HG03196 (cell line): ENCODE data around the gene PHC1.
A peak's percentile ranks its signal among the peaks of the same experiment; 100 is the strongest.
"Not testable (repeated sequence)": the region's sequence is repeated elsewhere in the genome, so short reads cannot be mapped to it uniquely, and the experiment has no call there.

Source experiments
- ATAC-seq: cut with Tn5 transposase; IDR thresholded peaks from one replicate; pipeline ENCODE4 v1.9.1; 2021; ENCODE audit not compliant: unreplicated experiment

PHC1 gene

GRCh38 chr12:8914033-8914715 is at the start of gene PHC1:
Gene PHC1, plus strand, starts transcription at chr12:8914509. Its CDS starts 3,169 bp downstream, at chr12:8917678.
- peak; percentile 53 for ATAC-seq

GRCh38 chr12:8866429-8866828 is 47.9 kb upstream of the PHC1 start:
- no peak for ATAC-seq

GRCh38 chr12:8867009-8867408 is 47.3 kb upstream of the PHC1 start:
- no peak for ATAC-seq

GRCh38 chr12:8867786-8868185 is 46.5 kb upstream of the PHC1 start:
- no peak for ATAC-seq

- ATAC-seq = no peak
Observed at GRCh38 chr12:8870586-8870985, 43.7 kb upstream of the PHC1 start.

- ATAC-seq = no peak
Observed at GRCh38 chr12:8871068-8871467, 43.2 kb upstream of the PHC1 start.

- ATAC-seq = no peak
Observed at GRCh38 chr12:8876887-8877286, 37.4 kb upstream of the PHC1 start.

- ATAC-seq = no peak
Observed at GRCh38 chr12:8886502-8887284, 27.6 kb upstream of the PHC1 start.

- ATAC-seq = no peak
Observed at GRCh38 chr12:8887285-8887715, 27.0 kb upstream of the PHC1 start.

- no peak for ATAC-seq
Observed at GRCh38 chr12:8890313-8891085, 23.8 kb upstream of the PHC1 start.

GRCh38 chr12:8891976-8892375 is 22.3 kb upstream of the PHC1 start:
- no peak for ATAC-seq

GRCh38 chr12:8894378-8894777 is 19.9 kb upstream of the PHC1 start:
- no peak for ATAC-seq

- no peak for ATAC-seq
Observed at GRCh38 chr12:8894986-8895385, 19.3 kb upstream of the PHC1 start.

GRCh38 chr12:8897081-8897480 is 17.2 kb upstream of the PHC1 start:
- ATAC-seq = no peak

- no peak for ATAC-seq
Observed at GRCh38 chr12:8899830-8900229, 14.5 kb upstream of the PHC1 start.

- ATAC-seq = not testable (repeated sequence)
Observed at GRCh38 chr12:8902703-8903102, 11.6 kb upstream of the PHC1 start.

GRCh38 chr12:8903646-8904045 is 10.7 kb upstream of the PHC1 start:
- ATAC-seq = no peak

GRCh38 chr12:8904665-8905064 is 9.6 kb upstream of the PHC1 start:
- no peak for ATAC-seq

- no peak for ATAC-seq
Observed at GRCh38 chr12:8905546-8905945, 8.8 kb upstream of the PHC1 start.

GRCh38 chr12:8906266-8907180 is 7.8 kb upstream of the PHC1 start:
- ATAC-seq = no peak

GRCh38 chr12:8907513-8907912 is 6.8 kb upstream of the PHC1 start:
- no peak for ATAC-seq
